Smooth muscle cell (in vitro differentiated cells): ENCODE results near the gene RTL10. TPM values are rescaled to one million over a fixed set of nuclear protein-coding genes. Genes with fewer than 3 reads are reported as not detected.

Source experiments
- DNase-seq: peaks from one replicate; lab custom pipeline; 2025; ENCODE audit not compliant: unreplicated experiment; lab: John Stamatoyannopoulos, UW
- H2AFZ ChIP-seq: fragments of 200-600 bp; sonication (generic); 2 replicates; pipeline ENCODE4 v1.6.0; 2016; ENCODE audit warnings: antibody characterized with exemption, low read depth, mild to moderate bottlenecking
- H3F3A ChIP-seq: fragments of 200-600 bp; sonication (generic); 2 replicates; pipeline ENCODE4 v1.6.0; 2017; ENCODE audit warnings: antibody characterized with exemption, low read depth
- H3K27ac ChIP-seq: fragments of 200-600 bp; sonication (generic); 2 replicates; pipeline ENCODE4 v1.5.1; 2016; ENCODE audit warnings: low read depth, mild to moderate bottlenecking
- H3K27me3 ChIP-seq: fragments of 200-600 bp; sonication (generic); 2 replicates; pipeline ENCODE4 v1.6.1; 2016; ENCODE audit warnings: low read depth, mild to moderate bottlenecking
- H3K36me3 ChIP-seq: fragments of 200-600 bp; sonication (generic); 2 replicates; pipeline ENCODE4 v1.5.1; 2016; ENCODE audit warnings: low read depth
- H3K4me1 ChIP-seq: fragments of 200-600 bp; sonication (generic); 2 replicates; pipeline ENCODE4 v1.5.1; 2016; ENCODE audit warnings: low read depth
- H3K4me2 ChIP-seq: fragments of 200-600 bp; sonication (generic); 2 replicates; pipeline ENCODE4 v1.6.0; 2016; ENCODE audit warnings: mild to moderate bottlenecking
- H3K4me3 ChIP-seq: fragments of 200-600 bp; sonication (generic); 2 replicates; pipeline ENCODE4 v1.5.1; 2016; ENCODE audit warnings: mild to moderate bottlenecking
- H3K79me2 ChIP-seq: fragments of 200-600 bp; sonication (generic); 2 replicates; pipeline ENCODE4 v1.6.0; 2016; ENCODE audit warnings: low read depth, mild to moderate bottlenecking
- H3K9ac ChIP-seq: fragments of 200-600 bp; sonication (generic); 2 replicates; pipeline ENCODE4 v1.6.0; 2016; ENCODE audit warnings: low read depth
- H3K9me3 ChIP-seq: fragments of 200-600 bp; sonication (generic); replicated peaks from 2 replicates; pipeline ENCODE4 v1.5.1; 2016; ENCODE audit warnings: low read depth
- H4K20me1 ChIP-seq: fragments of 200-600 bp; sonication (generic); 2 replicates; pipeline ENCODE4 v1.6.0; 2016; ENCODE audit warnings: low read depth
- CTCF ChIP-seq: fragments of 200-600 bp; sonication (generic); IDR thresholded peaks from 2 replicates; pipeline ENCODE4 v1.5.1; 2017; ENCODE audit warnings: borderline replicate concordance, mild to moderate bottlenecking, antibody characterized with exemption; ENCODE audit not compliant: insufficient read depth, poor library complexity, severe bottlenecking
- WGBS: methylation state at CpG from one replicate; pipeline ENCODE4 v1.1.7; 2016; ENCODE audit warnings: low lambda C conversion rate; 5-methylcytosine and 5-hydroxymethylcytosine counted together
- polyA plus RNA-seq: library from polyadenylated mRNA; unstranded; fragments of >200 nt; fragmentation: Nextera tagmentation; extraction: Ambion mirVana; gene quantifications from 2 replicates; pipeline ENCODE4 v1.2.1, GENCODE V29; 2016
- total RNA-seq: library from RNA; depleted of rRNA; stranded (reverse); fragments of >200 nt; gene quantifications from 2 replicates; pipeline ENCODE4 v1.2.3, GENCODE V29; 2014

RTL10 gene
- total and polyA plus RNA-seq, 2 experiments from 2014 or later, result 3.8 to 7.5 TPM

GRCh38 chr22:19807914-19808872 is 46.5 kb downstream of the RTL10 start:
- no peak for TF ChIP-seq CTCF
- Histone ChIP-seq H3K4me1 (no peaks in the 10 kb centered on the region), H3K27ac (no peak overlapping the region), H3K4me3 (no peak overlapping the region), H3F3A (no peaks in the 10 kb centered on the region), H3K9ac (no peak overlapping the region), H3K36me3 (no peaks in the 10 kb centered on the region), H4K20me1 (no peaks in the 10 kb centered on the region), H3K79me2 (no peaks in the 10 kb centered on the region), H3K4me2 (no peak overlapping the region), H2AFZ (no peak overlapping the region), H3K9me3 (no peaks in the 10 kb centered on the region), H3K27me3 (no peaks in the 10 kb centered on the region)
- DNase-seq, result no peak
- whole genome bisulfite sequencing, result 92% methylated on average over 20 of the region's 20 CpGs

GRCh38 chr22:19807161-19807913 is 47.3 kb downstream of the RTL10 start:
- H2AFZ ChIP-seq, result no peak overlapping the region

DNA sequence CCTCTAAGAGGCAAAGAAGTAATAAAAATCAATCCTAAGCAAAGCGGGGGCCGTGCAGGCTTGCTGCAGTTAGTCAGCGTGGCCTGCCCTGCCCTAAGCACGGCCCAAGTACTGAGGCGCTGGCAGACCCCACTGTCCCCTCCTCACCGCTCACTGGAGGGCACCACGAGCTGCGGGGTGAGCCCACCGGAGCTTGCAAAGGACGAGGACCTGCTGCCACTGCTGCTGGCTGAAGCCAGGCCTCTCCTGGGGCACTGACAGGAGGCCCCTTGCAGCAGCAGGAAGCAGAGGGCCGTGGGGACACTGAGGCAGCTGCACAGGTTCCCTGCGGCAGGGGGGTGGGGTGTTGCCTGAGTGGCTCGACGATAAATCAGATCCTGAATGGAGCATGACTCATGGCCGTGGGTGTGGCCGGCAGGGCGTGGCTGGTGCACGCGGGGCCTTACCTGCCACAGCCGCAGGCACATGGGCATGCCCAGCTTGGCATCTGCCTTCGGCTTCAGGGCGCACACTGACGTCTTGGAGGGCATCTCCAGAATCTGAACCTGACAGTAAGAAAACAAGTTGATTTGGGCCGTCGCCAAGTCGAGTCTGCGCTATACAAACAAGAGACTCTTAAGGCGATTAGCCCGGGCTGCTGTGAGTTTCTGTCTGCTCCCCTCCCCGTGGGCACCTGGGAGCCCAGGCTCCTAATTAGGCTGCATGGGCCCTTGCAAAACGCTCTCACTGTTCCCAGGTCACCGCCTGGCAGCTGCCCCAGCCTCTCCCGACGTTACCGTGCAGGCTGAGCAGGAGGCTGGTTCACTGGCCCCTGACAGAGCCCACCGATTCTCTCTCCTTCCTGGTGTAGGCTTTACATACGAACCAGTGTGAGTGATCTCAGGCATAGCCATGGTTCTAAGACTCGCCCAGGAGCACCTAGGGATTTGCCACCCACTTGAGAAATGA is 48.2 kb downstream of the RTL10 start:
- Histone ChIP-seq H3K27ac (no peak overlapping the region), H3K4me3 (no peak overlapping the region), H3K79me2 (no peaks in the 10 kb centered on the region), H3K9ac (no peak overlapping the region), H2AFZ (no peak overlapping the region), H3F3A (no peaks in the 10 kb centered on the region), H3K4me1 (no peaks in the 10 kb centered on the region), H4K20me1 (no peaks in the 10 kb centered on the region), H3K4me2 (no peak overlapping the region), H3K27me3 (no peaks in the 10 kb centered on the region), H3K9me3 (no peaks in the 10 kb centered on the region), H3K36me3 (no peaks in the 10 kb centered on the region)
- WGBS, result 82% methylated on average over 38 of the region's 38 CpGs
- no peak for DNase-seq
- TF ChIP-seq CTCF, result no peak

More at GRCh38 chr22:19807161-19807913, 47.3 kb downstream of the RTL10 start:
- Histone ChIP-seq H3K27ac (no peak overlapping the region), H3K79me2 (no peaks in the 10 kb centered on the region), H4K20me1 (no peaks in the 10 kb centered on the region), H3K9ac (no peak overlapping the region), H3K9me3 (no peaks in the 10 kb centered on the region), H3K4me2 (no peak overlapping the region), H3K4me3 (no peak overlapping the region), H3F3A (no peaks in the 10 kb centered on the region), H3K36me3 (no peaks in the 10 kb centered on the region), H3K4me1 (no peaks in the 10 kb centered on the region), H3K27me3 (no peaks in the 10 kb centered on the region)
- 98% methylated on average over 15 of the region's 15 CpGs for WGBS
- no peak for TF ChIP-seq CTCF
- DNase-seq, result no peak
